HG03175 (cell line): ENCODE data around the gene GOLGA8K.
"Not testable (repeated sequence)": the region's sequence is repeated elsewhere in the genome, so short reads cannot be mapped to it uniquely, and the experiment has no call there.

Experiments used
- ATAC-seq: cut with Tn5 transposase; IDR thresholded peaks from one replicate; pipeline ENCODE4 v1.9.1; 2021; ENCODE audit warnings: mild to moderate bottlenecking, moderate library complexity; ENCODE audit not compliant: unreplicated experiment

The GOLGA8K gene

GRCh38 chr15:32403192-32403591 is at the start of gene GOLGA8K:
Gene GOLGA8K, minus strand, starts transcription at chr15:32403292. Its CDS starts 98 bp downstream, at chr15:32403194.
- ATAC-seq: not testable (repeated sequence)

GRCh38 chr15:32440445-32440977 is 37.4 kb upstream of the GOLGA8K start:
- not testable (repeated sequence) for ATAC-seq

GRCh38 chr15:32434102-32434963 is 31.2 kb upstream of the GOLGA8K start:
- peak; percentile 59 for ATAC-seq

- not testable (repeated sequence) for ATAC-seq
Observed at GRCh38 chr15:32427635-32428034, 24.5 kb upstream of the GOLGA8K start.

GRCh38 chr15:32426511-32426910 is 23.4 kb upstream of the GOLGA8K start:
- ATAC-seq: not testable (repeated sequence)

GRCh38 chr15:32407903-32408302 is 4.8 kb upstream of the GOLGA8K start:
- not testable (repeated sequence) for ATAC-seq

- not testable (repeated sequence) for ATAC-seq
Observed at GRCh38 chr15:32396522-32396921, 6.6 kb downstream of the GOLGA8K start.

- not testable (repeated sequence) for ATAC-seq
Observed at GRCh38 chr15:32394745-32395144, 8.3 kb downstream of the GOLGA8K start.

- not testable (repeated sequence) for ATAC-seq
Observed at GRCh38 chr15:32388050-32388648, 14.9 kb downstream of the GOLGA8K start.

GRCh38 chr15:32385823-32386495 is 17.1 kb downstream of the GOLGA8K start:
- not testable (repeated sequence) for ATAC-seq

GRCh38 chr15:32374185-32374584 is 28.9 kb downstream of the GOLGA8K start:
- not testable (repeated sequence) for ATAC-seq

GRCh38 chr15:32373707-32374106 is 29.4 kb downstream of the GOLGA8K start:
- ATAC-seq: not testable (repeated sequence)

GRCh38 chr15:32372075-32372474 is 31.0 kb downstream of the GOLGA8K start:
- ATAC-seq: not testable (repeated sequence)

- ATAC-seq: not testable (repeated sequence)
Observed at GRCh38 chr15:32370526-32370925, 32.6 kb downstream of the GOLGA8K start.

- not testable (repeated sequence) for ATAC-seq
Observed at GRCh38 chr15:32370064-32370463, 33.0 kb downstream of the GOLGA8K start.

GRCh38 chr15:32366492-32366891 is 36.6 kb downstream of the GOLGA8K start:
- ATAC-seq: not testable (repeated sequence)

- not testable (repeated sequence) for ATAC-seq
Observed at GRCh38 chr15:32365955-32366354, 37.1 kb downstream of the GOLGA8K start.

GRCh38 chr15:32364944-32365343 is 38.1 kb downstream of the GOLGA8K start:
- ATAC-seq: not testable (repeated sequence)

GRCh38 chr15:32363449-32363848 is 39.6 kb downstream of the GOLGA8K start:
- ATAC-seq: not testable (repeated sequence)

GRCh38 chr15:32361662-32362061 is 41.4 kb downstream of the GOLGA8K start:
- ATAC-seq: not testable (repeated sequence)

GRCh38 chr15:32358462-32358861 is 44.6 kb downstream of the GOLGA8K start:
- not testable (repeated sequence) for ATAC-seq
